ENCODE results near the gene TMEM30A. TPM values are rescaled to one million over a fixed set of nuclear protein-coding genes. Genes with fewer than 3 reads are reported as not detected.

The TMEM30A gene
- total and polyA plus RNA-seq, 4 experiments from 2014 or later: 44.7 to 78.3 (median 65.1) TPM

GRCh38 chr6:75266716-75267291 is 17.8 kb downstream of the TMEM30A start:
- Histone ChIP-seq H3K4me1 (ENCODE audit: insufficient read depth, low read length) (peaks cover 15% of the 10 kb centered on the region), H3K36me3 (ENCODE audit: insufficient read depth, low read length) (peaks cover 17% of the 10 kb centered on the region), H3K9me3 (ENCODE audit: control insufficient read depth in 1 of 2, low read length in 2 of 2) (no peaks in the 10 kb centered on the region), H3K27ac (ENCODE audit: low read depth, low read length) (no peak overlapping the region), H3K4me3 (ENCODE audit: low read length in 2 of 2) (no peak overlapping the region), H3K27me3 (ENCODE audit: insufficient read depth, low read length) (no peaks in the 10 kb centered on the region)
- Mint-ChIP-seq H3K4me1 (peaks cover 29 to 48% (median 39%) of the 10 kb centered on the region in 4 donors), H3K36me3 (peaks cover 12 to 35% of the 10 kb centered on the region in 2 donors), H3K9me3 (no peaks in the 10 kb centered on the region), H3K27ac (no peak overlapping the region), H3K4me3 (no peak overlapping the region), H3K27me3 (no peaks in the 10 kb centered on the region)
- ChIA-PET CTCF (ENCODE audit: partially characterized antibody) (interaction anchor here (0.9 to 3.1 kb wide), 20 partner anchors 8 to 289 kb away, joined by 3 to 22 read pairs (median 5); partner anchors contain the start of genes COX7A2 and TMEM30A), POLR2A (ENCODE audit: partially characterized antibody) (interaction anchor here (0.9 to 1.7 kb wide), 3 partner anchors 18 to 336 kb away, joined by 3 to 4 read pairs (median 3); partner anchors contain the start of gene COX7A2)
- intact Hi-C loops (cut with micrococcal nuclease): loop anchor here (1.0 to 2.0 kb wide), 3 partner anchors 18 to 259 kb away; partner anchors contain the start of gene TMEM30A
- peak in 4 of 5 donors; percentile 41 to 43 (median 41) for DNase-seq

GRCh38 chr6:75263401-75263750 is 21.2 kb downstream of the TMEM30A start:
- peaks cover 12% of the 10 kb centered on the region for H3K4me1 ChIP-seq (ENCODE audit: insufficient read depth, low read length)
- peaks cover 46% of the 10 kb centered on the region for H3K36me3 ChIP-seq (ENCODE audit: insufficient read depth, low read length)
- H3K27me3 ChIP-seq (ENCODE audit: insufficient read depth, low read length): no peaks in the 10 kb centered on the region
- H3K36me3 Mint-ChIP-seq: peaks cover 20 to 52% of the 10 kb centered on the region in 2 donors
- H3K27me3 Mint-ChIP-seq: no peaks in the 10 kb centered on the region
- intact Hi-C loops (cut with micrococcal nuclease): no loop called here
- H3K4me3 Mint-ChIP-seq: no peak overlapping the region
- no peak for DNase-seq
- ChIA-PET CTCF (ENCODE audit: partially characterized antibody) (interaction anchor here (1.7 kb wide), 1 partner anchor 34 kb away, joined by 6 read pairs; no protein-coding TSS in a partner anchor), POLR2A (ENCODE audit: partially characterized antibody) (no interaction called here)
- H3K9me3 ChIP-seq (ENCODE audit: control insufficient read depth in 1 of 2, low read length in 2 of 2): no peaks in the 10 kb centered on the region
- H3K4me1 Mint-ChIP-seq: peaks cover 12 to 19% (median 15%) of the 10 kb centered on the region in 4 donors
- no peak overlapping the region for H3K4me3 ChIP-seq (ENCODE audit: low read length in 2 of 2)
- H3K9me3 Mint-ChIP-seq: no peaks in the 10 kb centered on the region
- no peak overlapping the region for H3K27ac ChIP-seq (ENCODE audit: low read depth, low read length)
- H3K27ac Mint-ChIP-seq: no peak overlapping the region

GRCh38 chr6:75262716-75263400 is 21.7 kb downstream of the TMEM30A start:
- Mint-ChIP-seq H3K4me3 (no peak overlapping the region), H3K4me1 (peaks cover 11 to 17% (median 13%) of the 10 kb centered on the region in 4 donors), H3K27ac (no peak overlapping the region), H3K9me3 (no peaks in the 10 kb centered on the region), H3K27me3 (no peaks in the 10 kb centered on the region), H3K36me3 (peaks cover 21 to 55% of the 10 kb centered on the region in 2 donors)
- Histone ChIP-seq H3K27me3 (ENCODE audit: insufficient read depth, low read length) (no peaks in the 10 kb centered on the region), H3K27ac (ENCODE audit: low read depth, low read length) (no peak overlapping the region), H3K4me1 (ENCODE audit: insufficient read depth, low read length) (peaks cover 8% of the 10 kb centered on the region), H3K9me3 (ENCODE audit: control insufficient read depth in 1 of 2, low read length in 2 of 2) (no peaks in the 10 kb centered on the region), H3K4me3 (ENCODE audit: low read length in 2 of 2) (no peak overlapping the region), H3K36me3 (ENCODE audit: insufficient read depth, low read length) (peaks cover 49% of the 10 kb centered on the region)
- intact Hi-C loops (cut with micrococcal nuclease): no loop called here
- no peak for DNase-seq
- ChIA-PET POLR2A (ENCODE audit: partially characterized antibody) (no interaction called here), CTCF (ENCODE audit: partially characterized antibody) (interaction anchor here (1.6 to 1.7 kb wide), 2 partner anchors 9 to 34 kb away, joined by 3 to 6 read pairs; no protein-coding TSS in a partner anchor)

GRCh38 chr6:75261299-75261698 is 23.3 kb downstream of the TMEM30A start:
- intact Hi-C loops (cut with micrococcal nuclease): no loop called here
- H3K36me3 ChIP-seq (ENCODE audit: insufficient read depth, low read length): peaks cover 54% of the 10 kb centered on the region

GRCh38 chr6:75257343-75258087 is 27.1 kb downstream of the TMEM30A start:
- no peaks in the 10 kb centered on the region for H3K27me3 ChIP-seq (ENCODE audit: insufficient read depth, low read length)
- peaks cover 30 to 64% of the 10 kb centered on the region in 2 donors for H3K36me3 Mint-ChIP-seq
- H3K4me1 Mint-ChIP-seq: no peaks in the 10 kb centered on the region
- DNase-seq: no peak
- intact Hi-C loops (cut with micrococcal nuclease): no loop called here
- H3K4me1 ChIP-seq (ENCODE audit: insufficient read depth, low read length): no peaks in the 10 kb centered on the region
- peaks cover 45% of the 10 kb centered on the region for H3K36me3 ChIP-seq (ENCODE audit: insufficient read depth, low read length)
- H3K27ac ChIP-seq (ENCODE audit: low read depth, low read length): no peak overlapping the region
- ChIA-PET POLR2A (ENCODE audit: partially characterized antibody) (no interaction called here), CTCF (ENCODE audit: partially characterized antibody) (interaction anchor here (1.9 to 2.0 kb wide), 2 partner anchors 14 to 49 kb away, joined by 4 to 8 read pairs; partner anchors contain the start of gene COX7A2)
- peaks cover 0 to 2% (median 0%) of the 10 kb centered on the region in 8 donors for H3K9me3 Mint-ChIP-seq
- no peaks in the 10 kb centered on the region for H3K9me3 ChIP-seq (ENCODE audit: control insufficient read depth in 1 of 2, low read length in 2 of 2)
- peak overlapping the region in 2 of 7 donors; percentile 12 to 37 for H3K27ac Mint-ChIP-seq
- H3K4me3 ChIP-seq (ENCODE audit: low read length in 2 of 2): no peak overlapping the region
- H3K27me3 Mint-ChIP-seq: no peaks in the 10 kb centered on the region
- H3K4me3 Mint-ChIP-seq: no peak overlapping the region

More at GRCh38 chr6:75261299-75261698, 23.3 kb downstream of the TMEM30A start:
- H3K9me3 ChIP-seq (ENCODE audit: control insufficient read depth in 1 of 2, low read length in 2 of 2): no peaks in the 10 kb centered on the region
- Mint-ChIP-seq H3K27me3 (no peaks in the 10 kb centered on the region), H3K4me1 (peaks cover 2 to 5% (median 4%) of the 10 kb centered on the region in 4 donors), H3K27ac (no peak overlapping the region), H3K4me3 (no peak overlapping the region), H3K9me3 (peaks cover 0 to 2% (median 0%) of the 10 kb centered on the region in 8 donors), H3K36me3 (peaks cover 26 to 64% of the 10 kb centered on the region in 2 donors)
- ChIA-PET POLR2A (ENCODE audit: partially characterized antibody) (no interaction called here), CTCF (ENCODE audit: partially characterized antibody) (interaction anchor here (1.5 to 1.6 kb wide), 2 partner anchors 9 to 10 kb away, joined by 3 to 4 read pairs; no protein-coding TSS in a partner anchor)
- no peak overlapping the region for H3K4me3 ChIP-seq (ENCODE audit: low read length in 2 of 2)
- no peaks in the 10 kb centered on the region for H3K27me3 ChIP-seq (ENCODE audit: insufficient read depth, low read length)
- DNase-seq: no peak
- H3K4me1 ChIP-seq (ENCODE audit: insufficient read depth, low read length): no peaks in the 10 kb centered on the region
- H3K27ac ChIP-seq (ENCODE audit: low read depth, low read length): no peak overlapping the region

- no peaks in the 10 kb centered on the region for H3K27me3 ChIP-seq (ENCODE audit: insufficient read depth, low read length)
- no peaks in the 10 kb centered on the region for H3K36me3 ChIP-seq (ENCODE audit: insufficient read depth, low read length)
- POLR2A ChIA-PET (ENCODE audit: partially characterized antibody): no interaction called here
- CTCF ChIA-PET (ENCODE audit: partially characterized antibody): interaction anchor here (1.2 to 1.6 kb wide), 2 partner anchors 16 to 33 kb away, joined by 3 to 4 read pairs; no protein-coding TSS in a partner anchor
- no peak for DNase-seq
- Mint-ChIP-seq H3K36me3 (peaks cover 7 to 10% of the 10 kb centered on the region in 2 donors), H3K4me1 (peaks cover 0 to 1% (median 0%) of the 10 kb centered on the region in 4 donors), H3K4me3 (no peak overlapping the region), H3K9me3 (no peaks in the 10 kb centered on the region), H3K27me3 (peaks cover 2 to 6% of the 10 kb centered on the region in 2 donors), H3K27ac (no peak overlapping the region)
- intact Hi-C loops (cut with micrococcal nuclease): no loop called here
- H3K9me3 ChIP-seq (ENCODE audit: control insufficient read depth in 1 of 2, low read length in 2 of 2): no peaks in the 10 kb centered on the region
- H3K4me1 ChIP-seq (ENCODE audit: insufficient read depth, low read length): no peaks in the 10 kb centered on the region
- no peak overlapping the region for H3K4me3 ChIP-seq (ENCODE audit: low read length in 2 of 2)
- no peak overlapping the region for H3K27ac ChIP-seq (ENCODE audit: low read depth, low read length)
These were observed 34.0 kb downstream of the TMEM30A start for GRCh38 chr6:75250552-75250951.
